HS-5 (cell line): ENCODE results near the gene TXNDC12.
"Not testable (repeated sequence)": the region's sequence is repeated elsewhere in the genome, so short reads cannot be mapped to it uniquely, and the experiment has no call there.

ENCODE experiments used
- DNase-seq: peaks from one replicate; pipeline ENCODE4 v3.0.0-alpha.2; 2012; ENCODE audit warnings: low read depth

TXNDC12 gene

DNA sequence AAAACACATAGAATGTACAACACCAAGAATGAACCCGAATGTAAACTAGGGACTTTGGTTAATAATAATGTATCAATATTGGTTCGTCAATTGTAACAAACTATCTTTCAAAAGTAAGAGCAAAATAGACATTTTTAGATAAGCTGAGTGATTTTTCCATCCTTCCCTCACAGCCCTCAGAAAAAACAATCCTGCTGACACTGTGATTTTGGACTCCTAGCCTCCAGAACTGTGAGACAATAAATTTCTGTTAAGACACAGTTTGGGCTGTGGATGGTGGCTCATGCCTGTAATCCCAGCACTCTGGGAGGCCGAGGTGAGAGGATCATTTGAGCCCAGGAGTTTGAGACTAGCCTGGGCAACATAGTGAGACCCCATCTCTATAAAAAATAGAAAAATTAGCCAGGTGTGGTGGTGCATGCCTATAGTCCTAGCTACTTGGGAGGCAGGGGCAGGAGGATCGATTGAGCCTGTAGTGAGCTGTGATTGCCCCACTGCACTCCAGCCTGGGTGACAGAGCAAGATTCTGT, 9.3 kb downstream of the TXNDC12 start:
- DNase-seq = not testable (repeated sequence)

DNA sequence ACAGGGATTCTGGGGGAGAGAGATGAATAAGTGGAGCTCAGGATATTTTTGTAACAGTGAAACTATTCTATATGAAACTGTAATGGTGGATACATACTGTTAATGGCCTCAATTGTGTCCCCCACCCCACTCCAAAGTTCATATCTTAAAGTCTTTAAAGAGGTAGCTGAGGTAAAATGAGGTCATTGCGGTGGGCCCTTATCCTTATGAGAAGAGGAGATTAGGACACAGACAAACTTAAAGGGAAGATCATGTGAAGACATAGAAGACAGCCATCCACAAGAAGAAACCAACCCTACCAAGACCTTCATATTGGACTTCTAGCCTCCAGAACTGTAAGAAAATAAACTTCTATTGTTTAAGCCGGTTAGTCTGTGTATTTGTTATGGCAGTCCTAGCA, 9.8 kb downstream of the TXNDC12 start:
- DNase-seq = no peak

DNA sequence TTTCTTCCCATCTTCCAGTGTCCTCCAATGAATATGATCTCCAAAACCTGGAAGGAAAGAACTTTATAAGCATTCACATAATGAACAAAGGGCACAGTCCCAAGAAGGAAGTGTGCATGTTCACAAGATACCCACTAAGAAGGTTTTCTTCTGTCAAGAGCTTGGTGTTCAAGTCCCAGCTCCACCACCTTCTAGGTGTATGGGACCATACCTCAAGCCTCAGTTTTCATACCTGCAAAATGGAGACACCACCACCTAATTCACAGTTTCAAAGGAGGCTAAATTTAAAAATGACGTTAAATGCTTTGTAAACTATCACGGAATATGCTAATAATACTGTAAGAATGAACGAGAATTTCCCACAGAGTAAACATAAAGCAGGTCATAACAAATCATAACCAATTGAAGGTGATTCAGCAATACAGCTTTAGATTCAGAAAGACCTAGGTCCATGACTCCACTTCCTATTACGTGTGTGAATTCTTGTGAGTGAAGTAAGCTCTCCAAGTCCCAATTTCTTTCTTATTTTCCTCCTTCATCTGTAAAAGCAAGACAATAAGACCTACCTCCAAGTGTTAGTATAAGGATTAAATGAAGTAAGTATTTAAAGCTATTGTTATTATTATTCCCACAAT, 13.3 kb downstream of the TXNDC12 start:
- DNase-seq = no peak

DNA sequence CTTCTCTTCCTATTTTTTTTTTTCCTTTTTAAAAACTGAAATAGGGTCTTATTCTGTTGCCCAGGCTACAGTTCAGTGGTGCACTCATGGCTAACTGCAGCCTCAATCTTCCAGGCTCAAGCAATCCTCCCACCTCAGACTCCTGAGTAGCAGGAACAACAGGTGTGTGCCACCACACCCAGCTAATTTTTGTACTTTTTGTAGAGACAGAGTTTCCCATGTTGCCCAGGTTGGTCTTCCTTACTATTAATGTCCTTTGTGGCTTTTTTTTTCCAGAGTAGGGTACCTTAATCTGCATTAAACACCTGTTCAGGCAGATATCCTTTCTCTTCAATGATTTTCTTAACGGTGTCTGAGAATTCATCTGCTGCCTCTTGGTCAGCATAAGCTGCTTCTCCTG, 17.1 kb downstream of the TXNDC12 start:
- no peak for DNase-seq

DNA sequence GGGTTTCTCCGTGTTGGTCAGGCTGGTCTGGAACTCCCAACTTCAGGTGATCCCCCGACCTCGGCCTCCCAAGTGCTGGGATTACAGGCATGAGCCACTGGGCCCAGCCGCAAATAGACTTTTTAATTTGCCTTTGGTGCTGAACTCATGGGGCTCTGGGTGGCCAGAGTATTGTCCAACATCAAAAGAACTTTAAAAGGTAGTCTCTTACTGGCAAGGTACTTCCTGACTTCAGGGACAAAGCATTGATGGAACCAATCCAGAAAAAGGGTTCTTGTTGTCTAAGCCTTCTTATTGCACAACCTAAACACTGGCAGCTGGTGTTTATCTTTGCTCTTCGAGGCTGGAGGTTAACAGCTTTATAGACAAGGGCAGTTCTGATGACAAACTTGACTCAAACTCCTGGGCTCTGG, 17.6 kb downstream of the TXNDC12 start:
- DNase-seq = no peak

DNA sequence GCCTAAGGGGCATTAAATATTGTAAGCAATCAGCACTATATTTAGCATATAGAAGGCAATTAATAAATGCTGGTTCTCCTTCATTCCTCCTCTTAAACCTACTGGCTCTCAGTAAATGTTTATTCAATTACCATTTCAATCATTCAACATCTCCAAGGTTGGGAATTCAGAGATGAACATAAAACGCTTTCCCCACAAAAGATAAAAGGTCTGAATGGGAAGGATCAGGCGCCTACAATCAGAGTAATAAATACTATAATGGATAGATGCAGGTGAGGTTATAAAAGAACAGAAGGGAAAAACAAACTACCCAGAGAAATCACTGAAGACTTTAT, 21.0 kb downstream of the TXNDC12 start:
- DNase-seq = no peak

DNA sequence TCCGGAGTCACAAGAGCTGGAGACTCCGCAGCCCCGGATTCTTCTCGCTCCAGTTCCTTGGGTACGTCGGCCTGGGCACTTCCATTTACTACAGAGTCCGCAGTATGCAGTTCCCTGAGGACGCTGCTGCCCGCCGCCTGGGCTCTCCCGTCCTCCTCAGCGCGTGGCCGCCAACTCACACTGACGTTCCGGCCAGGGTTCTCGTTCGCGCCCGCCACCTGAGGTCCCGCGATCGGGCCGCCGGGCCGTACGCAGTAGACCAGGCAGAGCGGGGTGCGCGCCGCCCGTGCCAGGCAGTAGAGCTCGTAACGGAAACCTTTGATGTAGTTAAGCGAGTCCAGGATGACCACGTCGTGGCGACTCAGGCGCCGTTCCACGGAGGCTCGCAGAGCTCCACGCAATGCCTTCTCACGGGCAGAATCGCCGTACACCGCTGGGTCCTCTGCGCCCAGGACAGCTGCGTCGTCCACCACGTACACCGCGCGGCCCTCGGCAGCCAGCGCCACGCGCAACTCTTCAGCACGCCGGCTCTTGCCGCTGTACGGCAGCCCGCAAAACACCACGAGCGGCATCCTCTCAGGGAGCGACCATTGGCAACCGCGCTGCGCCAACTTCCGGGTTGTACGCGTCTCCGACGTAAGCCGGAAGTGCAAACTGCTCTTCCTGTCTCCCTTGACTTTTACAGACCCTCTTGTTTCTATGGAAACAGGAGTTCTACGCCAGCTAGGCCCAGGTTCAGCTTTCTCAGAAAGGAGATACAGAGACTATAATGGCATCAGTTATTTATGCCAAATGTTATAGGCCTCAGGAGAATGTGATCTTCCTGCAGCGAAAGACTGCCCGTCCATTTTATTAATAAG, 21.6 kb downstream of the TXNDC12 start, which contains the start of gene KTI12:
Gene KTI12 (minus strand): TSS at position 621 of the 860 bp plus-strand sequence. CDS start 49 bp downstream, at position 572.
- peak; percentile 70 for DNase-seq

DNA sequence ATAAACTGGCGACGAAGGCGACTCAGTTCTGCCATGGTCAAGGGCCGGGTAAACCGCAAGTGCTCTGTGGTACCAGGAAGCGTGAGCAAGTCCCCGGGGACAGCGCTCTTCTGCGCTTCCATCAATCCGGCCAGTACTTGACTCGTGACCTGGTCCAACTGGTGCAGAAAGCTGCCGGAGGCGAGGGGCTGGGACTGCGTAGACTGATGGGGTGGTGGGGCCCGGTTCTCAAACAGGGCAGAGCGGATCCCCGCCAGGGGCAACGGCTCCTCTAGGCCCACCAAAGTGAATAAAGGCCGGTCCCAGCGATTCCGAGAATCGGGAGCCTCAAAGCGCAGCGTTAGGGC, 22.2 kb downstream of the TXNDC12 start:
- no peak for DNase-seq

DNA sequence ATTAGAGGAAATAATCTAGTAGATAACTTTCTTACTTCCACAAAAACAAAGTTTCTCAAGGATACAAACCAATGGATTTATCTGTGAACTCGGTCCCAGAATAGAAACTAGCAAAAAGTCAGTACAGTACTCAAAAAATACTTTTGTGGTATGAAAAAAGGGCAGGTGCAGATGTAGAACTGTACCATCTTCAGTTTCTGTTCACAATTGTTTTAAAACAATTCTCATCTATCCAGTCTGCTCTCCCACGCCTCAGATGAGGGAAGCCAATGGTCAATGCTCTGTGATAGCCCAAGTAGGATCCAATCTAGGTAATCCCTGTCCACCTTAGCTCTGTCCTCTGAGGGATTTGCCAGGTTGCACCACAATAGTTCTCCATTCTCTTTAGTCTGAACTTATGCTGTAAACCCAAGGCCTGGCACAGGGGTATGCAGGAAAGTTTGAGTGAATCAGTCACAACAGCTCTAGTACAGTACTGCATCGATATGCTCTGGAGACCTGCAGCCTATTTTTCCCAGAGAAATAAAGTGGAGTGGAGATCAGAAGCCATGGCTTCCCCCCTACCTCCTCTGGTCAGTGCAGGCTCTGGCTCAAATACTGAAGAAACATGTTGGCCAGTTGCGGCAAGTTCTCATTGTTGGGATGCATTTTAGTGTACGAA, 22.7 kb downstream of the TXNDC12 start:
- no peak for DNase-seq

DNA sequence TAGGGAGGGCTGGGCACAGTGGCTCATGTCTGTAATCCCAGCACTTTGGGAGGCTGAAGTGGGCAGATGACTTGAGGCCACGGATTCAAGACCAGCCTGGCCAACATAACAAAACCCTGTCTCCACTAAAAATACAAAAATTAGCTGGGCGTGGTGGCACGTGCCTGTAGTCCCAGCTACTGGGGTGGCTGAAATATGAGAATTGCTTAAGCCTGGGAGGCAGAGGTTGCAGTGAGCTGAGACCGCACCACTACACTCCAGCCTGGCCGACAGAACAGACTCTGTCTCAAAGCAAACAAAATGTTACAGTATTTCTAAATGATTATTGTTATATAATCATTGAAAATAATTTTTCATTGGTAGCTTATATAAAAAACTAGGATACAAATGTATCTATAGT, 26.2 kb downstream of the TXNDC12 start:
- not testable (repeated sequence) for DNase-seq

DNA sequence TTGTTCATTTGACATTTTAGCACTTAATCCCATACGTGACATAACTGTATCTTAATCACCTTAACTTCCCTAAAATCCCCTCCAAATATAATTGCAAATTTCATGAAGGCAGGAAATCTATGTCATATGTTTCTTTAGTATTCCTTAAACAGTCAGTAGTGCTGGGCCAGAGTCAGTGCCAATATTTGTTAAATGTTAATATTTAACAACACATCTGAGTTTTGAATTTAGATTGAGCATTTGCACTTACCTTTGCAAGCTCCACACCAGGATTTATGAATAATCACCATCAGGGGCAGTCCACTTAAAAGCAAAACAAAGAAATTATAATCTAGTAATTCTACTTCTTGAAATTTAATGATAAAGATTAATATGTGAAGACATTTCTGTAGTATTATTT, 26.7 kb downstream of the TXNDC12 start:
- no peak for DNase-seq

DNA sequence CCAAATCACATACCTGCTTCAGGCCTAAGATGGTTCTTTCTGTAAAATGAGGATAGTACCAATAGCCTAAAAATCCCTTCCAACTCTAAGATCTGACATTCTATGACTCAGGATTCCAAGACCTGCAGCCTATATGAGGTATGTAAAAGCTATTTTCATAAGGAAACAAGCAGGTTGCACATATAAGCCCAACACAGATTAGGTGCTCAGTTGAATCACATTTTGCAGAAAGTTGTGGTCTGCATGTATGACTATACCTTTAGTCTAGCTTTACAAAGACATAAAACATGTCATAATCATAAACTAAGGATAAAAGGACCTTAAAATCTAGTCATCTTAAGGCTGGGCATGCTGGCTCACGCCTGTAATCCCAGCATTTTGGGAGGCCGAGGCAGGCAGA, 28.7 kb downstream of the TXNDC12 start:
- DNase-seq = no peak

DNA sequence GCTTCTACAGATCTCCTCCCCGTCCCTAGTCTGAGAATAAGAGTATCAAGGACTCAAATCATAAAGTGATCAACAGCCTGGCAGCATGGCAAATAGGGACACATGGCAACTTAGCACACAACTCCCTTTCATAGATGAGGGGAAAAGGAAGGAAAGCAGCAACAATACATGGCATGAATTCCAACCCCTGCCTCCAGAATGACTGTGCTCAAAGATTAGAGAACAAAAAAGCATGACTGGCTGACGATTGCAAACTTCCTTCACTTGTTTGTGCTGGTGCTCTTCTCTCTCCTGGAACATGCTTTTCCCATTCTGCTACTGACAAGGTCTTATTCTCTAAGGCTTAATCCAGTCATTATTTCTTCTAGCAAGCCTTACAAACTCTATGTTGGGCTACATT, 32.9 kb downstream of the TXNDC12 start:
- no peak for DNase-seq

DNA sequence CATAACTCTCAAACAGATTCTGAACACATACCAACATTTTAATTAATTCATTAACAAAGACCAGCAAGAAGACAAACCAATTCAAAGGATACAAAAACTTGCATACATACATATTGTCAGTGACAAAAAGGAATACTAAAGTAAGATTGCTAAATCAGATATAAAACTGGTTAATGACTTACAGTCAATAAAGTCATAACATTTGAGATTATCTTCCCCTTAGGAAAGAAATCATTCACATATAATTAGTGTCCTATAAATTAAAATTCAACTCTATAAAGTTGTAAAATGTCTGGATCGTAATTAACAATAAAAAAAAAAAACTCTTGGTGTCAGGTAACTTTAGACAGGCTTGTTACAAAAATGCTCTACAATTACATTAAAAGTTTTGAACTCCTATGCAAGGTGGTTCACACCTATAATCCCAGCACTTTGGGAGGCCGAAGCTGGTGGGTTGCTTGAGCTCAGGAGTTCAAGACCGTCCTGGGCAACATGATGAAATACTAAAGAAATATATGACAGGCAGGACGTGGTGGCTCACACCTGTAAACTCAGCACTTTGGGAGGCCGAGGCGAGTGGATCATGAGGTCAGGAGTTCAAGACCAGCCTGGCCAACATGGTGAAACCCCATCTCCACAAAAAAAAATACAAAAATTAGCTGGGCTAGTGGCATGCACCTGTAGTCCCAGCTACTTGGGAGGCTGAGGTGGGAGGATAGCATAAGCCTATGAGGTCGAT, 46.8 kb downstream of the TXNDC12 start:
- no peak for DNase-seq

DNA sequence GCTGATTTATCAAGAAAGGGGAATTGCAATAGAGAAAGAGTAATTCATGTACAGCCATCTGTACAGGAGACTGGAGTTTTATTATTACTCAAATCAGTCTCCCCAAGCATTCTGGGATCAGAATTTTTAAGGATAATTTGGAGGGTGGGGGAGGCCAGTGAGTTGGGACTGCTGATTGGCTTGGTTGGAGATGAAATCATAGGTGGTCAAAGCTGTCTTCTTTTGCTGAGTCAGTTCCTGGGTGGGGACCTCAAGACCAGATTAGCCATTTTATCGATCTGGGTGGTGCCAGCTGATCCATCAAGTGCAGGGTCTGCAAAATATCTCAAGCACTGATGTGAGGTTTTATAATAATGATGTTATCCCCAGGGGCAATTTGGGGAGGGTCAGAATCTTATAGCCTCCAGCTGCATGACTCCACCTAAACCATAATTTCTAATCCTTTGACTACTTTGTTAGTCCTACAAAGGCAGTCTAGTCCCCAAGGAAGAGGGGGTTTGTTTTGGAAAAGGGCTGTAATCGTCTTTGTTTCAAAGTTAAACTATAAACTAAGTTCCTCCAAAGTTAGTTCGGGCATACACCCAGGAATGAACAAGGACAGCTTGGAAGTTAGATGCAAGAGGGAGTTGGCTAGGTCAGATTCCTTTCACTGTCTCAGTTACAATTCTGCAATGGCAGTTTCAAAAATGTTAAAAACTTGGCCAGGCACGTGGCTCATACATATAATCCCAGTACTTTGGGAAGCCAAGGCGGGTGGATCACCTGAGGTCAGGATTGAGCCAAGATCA, 47.6 kb downstream of the TXNDC12 start:
- DNase-seq = no peak

DNA sequence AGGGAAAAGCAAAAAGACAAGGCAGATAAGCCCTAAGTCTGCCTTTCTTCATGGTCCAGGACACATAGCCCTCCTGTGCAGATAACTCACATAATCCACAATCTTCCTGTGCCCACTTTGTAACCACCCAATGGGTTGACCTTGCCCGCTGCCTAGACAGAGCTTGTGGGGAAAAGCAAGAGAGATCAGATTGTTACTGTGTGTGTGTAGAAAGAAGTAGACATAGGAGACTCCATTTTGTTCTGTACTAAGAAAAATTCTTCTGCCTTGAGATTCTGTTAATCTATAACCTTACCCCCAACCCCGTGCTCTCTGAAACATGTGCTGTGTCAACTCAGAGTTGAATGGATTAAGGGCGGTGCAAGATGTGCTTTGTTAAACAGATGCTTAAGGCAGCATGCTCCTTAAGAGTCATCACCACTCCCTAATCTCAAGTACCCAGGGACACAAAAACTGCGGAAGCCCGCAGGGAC, 48.9 kb downstream of the TXNDC12 start:
- not testable (repeated sequence) for DNase-seq

DNA sequence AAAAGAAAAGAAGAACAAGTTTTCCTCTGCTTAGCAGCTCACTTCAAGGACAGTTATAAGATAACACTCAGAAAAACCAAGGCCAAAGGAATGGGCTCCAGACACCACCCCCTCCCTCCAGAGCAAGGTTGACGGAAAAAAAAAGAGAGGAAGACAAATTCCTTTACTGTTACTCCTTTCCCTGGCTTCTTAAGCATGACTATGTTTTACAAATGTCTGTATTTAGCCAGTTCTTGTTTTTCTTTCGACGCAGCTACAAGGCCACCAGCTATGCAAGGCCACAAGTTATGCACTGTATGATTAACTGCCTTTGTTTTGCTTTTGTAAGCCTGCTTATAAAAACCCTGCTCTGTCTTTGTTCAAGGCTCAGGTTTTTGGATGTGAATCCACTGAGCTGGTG, 49.4 kb downstream of the TXNDC12 start:
- peak; percentile 23 for DNase-seq

DNA sequence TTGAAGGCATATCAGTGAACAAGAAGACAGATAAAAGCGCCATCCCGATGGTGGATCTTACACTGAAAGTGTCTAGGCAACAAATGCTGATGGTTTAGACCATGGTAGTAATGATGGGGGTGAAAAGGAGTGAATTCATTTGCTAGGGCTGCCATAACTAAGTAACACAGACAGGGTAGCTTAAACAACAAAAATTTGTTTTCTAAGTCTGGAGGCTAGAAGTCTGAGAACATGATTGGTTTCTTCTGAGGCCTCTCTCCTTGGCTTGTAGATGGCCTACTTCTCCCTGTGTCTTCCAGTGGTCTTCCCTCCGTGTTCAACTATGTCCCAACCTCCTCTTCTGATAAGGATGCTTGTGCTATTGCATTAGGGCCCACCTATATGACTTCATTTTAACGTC, 51.1 kb downstream of the TXNDC12 start:
- DNase-seq = no peak

DNA sequence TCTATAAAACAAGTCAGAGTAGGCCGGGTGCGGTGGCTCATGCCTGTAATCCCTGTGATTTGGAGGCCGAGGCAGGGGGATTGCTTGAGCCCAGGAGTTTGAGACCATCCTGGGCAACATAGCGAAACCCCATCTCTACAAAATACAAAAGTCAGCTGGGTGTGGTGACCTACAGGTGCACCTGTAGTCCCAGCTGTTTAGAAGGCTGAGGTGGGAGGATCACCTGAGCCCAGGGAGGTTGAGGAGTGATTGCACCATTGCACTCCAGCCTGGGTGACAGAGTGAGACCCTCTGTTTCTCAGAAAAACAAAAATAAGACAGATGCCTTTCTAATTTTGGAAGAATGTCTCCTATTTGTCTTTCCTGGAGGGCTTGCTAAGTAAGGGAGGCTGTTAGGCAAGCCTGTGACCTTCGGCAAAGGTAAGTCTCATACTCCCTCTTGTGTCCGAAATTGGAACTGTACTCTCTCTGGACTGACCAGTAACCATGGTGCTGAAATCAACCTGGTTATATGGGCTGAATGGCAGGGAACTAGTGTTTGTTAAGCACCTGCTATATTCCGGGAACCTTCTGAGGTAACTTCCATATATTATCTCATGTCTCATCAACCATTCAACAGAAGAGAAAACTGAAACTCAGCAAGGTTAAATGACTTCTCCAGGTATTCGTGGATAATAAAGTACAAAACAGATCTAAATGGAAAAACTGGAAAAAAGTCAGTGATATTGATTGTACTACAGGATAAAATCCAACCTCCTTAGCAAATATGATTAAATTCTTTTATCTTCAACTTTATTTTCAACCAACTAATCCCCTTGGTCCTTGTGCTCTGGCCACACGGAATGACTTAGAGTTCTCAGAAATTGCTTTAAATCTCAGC, 52.7 kb downstream of the TXNDC12 start:
- DNase-seq = peak; percentile 81

DNA sequence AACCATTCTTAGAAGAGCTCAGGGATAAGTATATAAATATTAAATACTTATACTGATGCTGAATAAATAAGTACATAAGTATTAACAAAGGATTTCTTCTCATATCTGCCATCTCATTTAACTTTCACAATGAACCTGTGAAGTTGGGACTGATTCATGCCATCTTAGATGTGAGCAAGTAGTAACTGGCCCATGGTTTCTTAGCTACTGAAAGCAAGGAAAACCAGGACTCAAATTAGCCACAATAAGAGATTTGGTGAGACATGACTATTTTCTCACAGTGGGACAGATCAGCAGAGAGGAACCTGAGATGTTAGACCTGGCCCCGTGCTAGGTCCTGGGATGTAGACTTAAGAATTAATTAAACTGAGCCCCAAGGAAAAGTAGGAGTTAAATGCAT, 56.3 kb downstream of the TXNDC12 start:
- no peak for DNase-seq
